GM20000 (cell line): ENCODE results near the gene PRRT1B.

Experiments used
- DNase-seq: peaks from one replicate; pipeline ENCODE4 v3.0.0; 2012; ENCODE audit warnings: low spot score
- CTCF ChIP-seq: IDR thresholded peaks from 2 replicates; pipeline ENCODE4 v1.5.1; 2012; ENCODE audit warnings: mild to moderate bottlenecking, control low read depth; ENCODE audit errors: extremely low read depth, missing control alignments

The PRRT1B gene

GRCh38 chr9:131583836-131584555 lies 38.7 kb downstream of the PRRT1B start:
- TF ChIP-seq CTCF = no peak
- DNase-seq = no peak

GRCh38 chr9:131584858-131585257 lies 39.5 kb downstream of the PRRT1B start:
- TF ChIP-seq CTCF = no peak

GRCh38 chr9:131585375-131585774 lies 40.1 kb downstream of the PRRT1B start:
- no peak for DNase-seq
- no peak for TF ChIP-seq CTCF

More at GRCh38 chr9:131584858-131585257, 39.5 kb downstream of the PRRT1B start:
- no peak for DNase-seq

GRCh38 chr9:131587331-131587730 lies 42.0 kb downstream of the PRRT1B start:
- TF ChIP-seq CTCF = no peak
- DNase-seq = no peak

- DNase-seq = no peak
- TF ChIP-seq CTCF = no peak
Observed at GRCh38 chr9:131587906-131588305, 42.6 kb downstream of the PRRT1B start.

GRCh38 chr9:131588396-131588795 lies 43.1 kb downstream of the PRRT1B start:
- no peak for DNase-seq
- no peak for TF ChIP-seq CTCF

GRCh38 chr9:131589124-131589711 lies 43.9 kb downstream of the PRRT1B start:
- DNase-seq = no peak
- TF ChIP-seq CTCF = no peak
